UCSD-AML1 (cell line): ENCODE measurements around the gene NPAS2.

Experiments
- DNase-seq: peaks from one replicate; lab custom pipeline; 2025; ENCODE audit not compliant: unreplicated experiment; lab: John Stamatoyannopoulos, UW

The NPAS2 gene

DNA sequence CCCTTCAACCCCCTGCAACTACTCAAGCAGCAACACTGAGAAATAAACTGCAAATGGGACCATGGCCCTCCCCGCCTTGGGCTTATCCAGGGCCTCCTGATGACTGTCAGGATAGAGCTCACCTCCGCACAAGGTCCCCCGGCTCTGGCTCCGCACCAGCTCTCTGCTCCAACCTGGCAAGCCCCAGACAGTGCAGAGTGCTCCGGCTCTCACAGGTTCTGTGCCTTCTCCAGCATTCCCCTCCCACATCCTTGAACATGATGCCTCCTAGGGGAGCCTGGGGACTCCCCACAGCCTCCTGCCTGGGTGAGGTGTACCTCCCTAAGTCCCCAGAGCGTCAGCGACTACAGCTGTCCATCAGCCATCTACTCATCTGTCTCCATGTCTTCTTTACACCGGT lies 26.7 kb upstream of the NPAS2 start:
- DNase-seq = no peak

DNA sequence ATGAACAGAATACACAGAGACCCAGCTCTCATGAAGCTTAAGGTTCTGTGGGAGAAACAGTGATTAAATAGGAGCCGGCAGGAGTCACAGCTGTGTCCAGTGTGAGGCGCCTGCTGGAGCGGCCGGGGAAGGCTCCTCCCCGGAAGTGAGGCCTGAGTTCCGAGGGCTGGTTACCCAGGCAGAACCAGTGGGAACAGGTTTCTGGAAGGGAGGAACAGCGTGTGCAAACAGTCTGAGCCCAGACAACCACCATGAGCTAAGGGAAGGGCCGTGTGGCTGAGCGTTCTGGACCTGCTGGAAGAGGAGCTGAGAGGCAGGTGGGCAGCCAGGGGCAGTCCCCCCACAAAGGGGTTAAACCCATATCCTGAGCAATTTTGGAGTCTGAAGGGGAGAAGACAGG lies 26.0 kb upstream of the NPAS2 start:
- no peak for DNase-seq

DNA sequence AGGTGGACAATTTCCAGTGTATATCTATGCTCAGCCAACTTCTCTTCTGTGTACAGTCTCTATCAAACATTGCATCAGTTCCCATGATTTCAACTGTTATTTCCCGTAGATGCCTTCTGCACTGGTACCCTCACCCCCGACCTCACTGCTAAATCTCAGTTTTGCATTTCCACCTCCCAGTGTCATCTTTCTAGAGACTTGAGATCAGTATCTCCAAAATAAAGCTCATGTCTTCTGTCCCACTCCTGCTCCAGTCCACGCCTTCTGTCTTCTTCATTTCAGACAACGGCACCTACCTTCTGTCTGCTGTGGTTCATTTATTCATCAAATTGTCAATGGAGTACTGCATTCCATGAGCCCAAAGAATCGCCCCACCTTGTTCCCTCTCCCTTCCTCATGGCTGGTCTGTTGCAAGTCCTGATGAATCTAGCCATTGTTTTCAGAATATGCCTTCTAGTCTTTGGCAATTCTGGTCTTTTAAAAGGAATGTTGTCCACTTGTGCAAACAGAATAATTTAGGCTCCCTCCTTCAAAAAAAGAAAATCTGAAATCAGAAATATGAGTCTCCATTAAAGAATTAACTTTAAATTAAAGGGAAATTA lies 23.3 kb upstream of the NPAS2 start:
- no peak for DNase-seq

DNA sequence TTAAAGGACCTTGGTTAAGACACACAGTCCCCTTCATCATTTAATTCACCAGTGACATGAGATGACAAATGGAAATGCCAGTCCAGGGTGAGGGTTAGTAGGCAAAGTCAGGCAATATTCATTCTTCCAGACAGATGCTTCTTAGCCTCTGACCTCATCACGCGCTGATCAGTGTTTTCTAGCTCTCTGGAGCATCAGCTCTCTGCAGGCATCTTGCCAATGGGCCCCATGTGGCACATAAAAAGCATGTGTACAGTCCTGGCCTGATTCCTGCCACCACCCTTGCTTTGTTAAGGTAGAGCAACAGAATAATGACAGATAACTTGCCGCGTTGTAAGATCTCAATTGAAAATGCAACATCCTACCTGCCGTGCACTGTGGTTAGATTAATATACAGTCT lies 20.3 kb upstream of the NPAS2 start:
- DNase-seq = no peak

DNA sequence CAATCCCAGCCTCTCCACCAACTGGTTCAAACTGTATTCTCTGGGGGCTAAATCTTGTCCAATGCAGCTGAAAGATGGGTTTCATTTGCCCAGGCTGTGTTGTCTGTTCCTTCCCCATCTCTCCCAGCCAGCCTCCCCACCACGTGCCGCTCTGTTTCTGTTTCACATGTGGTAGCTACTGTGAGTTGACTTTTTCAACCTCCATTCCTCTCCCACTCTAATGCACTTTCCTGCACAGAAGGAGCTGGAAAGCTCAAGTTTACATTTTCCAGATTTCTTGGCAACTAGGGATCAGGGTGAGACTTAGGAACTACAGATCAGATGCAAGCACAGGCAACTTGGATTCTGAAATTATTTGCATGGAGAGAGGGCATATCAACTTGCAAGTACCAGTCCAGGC lies 19.0 kb upstream of the NPAS2 start:
- no peak for DNase-seq

DNA sequence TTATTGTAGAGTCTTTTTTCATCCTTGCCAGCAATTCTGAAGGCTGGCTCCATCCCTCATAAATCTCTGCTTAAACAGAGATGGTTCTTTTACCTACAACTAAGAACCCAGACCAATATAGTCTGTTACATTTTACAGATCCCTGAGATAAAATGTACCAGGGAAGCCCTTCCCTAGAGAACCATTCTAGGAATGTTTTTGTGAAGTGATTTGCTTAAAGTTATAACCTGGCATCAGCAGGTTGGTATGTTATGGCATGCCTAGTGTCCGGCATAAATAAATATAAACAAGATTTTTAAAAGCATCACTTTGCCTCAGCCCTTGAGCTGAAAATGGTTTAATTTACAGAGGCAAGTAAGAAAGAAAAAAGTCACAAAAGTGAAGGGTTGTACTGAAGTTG lies 18.5 kb upstream of the NPAS2 start:
- no peak for DNase-seq

DNA sequence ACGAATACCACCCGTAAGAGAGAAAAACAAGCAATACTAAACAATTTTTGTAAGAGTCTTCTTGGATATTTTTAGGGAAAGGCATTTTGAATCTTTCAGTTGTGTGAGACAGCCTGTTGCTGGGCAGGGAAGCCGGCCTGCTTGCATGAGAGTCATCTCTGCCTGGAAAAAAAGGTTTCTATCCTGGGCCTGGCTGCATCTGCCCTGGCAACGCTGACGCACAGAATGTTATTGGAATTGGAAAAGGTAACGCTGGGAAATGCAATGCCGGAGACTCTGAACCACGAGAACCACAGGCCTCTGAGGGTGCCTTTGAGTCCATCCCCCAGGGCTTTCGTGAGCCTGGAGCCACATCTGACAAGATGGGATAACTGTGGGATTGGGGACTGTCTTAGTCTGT lies 17.9 kb upstream of the NPAS2 start:
- no peak for DNase-seq

DNA sequence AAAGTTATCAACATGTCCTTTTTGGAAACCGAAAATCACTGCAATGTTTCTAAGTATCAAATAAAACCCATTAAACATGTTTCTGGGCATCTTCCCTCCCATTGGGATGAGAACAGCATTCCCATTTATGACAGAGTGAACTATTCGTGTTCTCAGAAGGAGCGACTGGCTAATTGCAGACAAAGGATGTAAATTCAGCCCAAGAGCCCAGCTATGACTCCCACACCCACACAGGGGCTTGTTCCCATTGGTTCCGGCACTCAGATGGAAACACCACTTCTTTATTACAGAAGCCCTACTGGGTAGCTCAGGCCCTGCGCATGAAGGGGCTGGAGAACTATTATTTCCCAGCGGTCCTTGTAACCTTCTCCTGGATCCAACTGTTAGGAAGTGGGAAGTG lies 16.6 kb upstream of the NPAS2 start:
- DNase-seq = no peak

DNA sequence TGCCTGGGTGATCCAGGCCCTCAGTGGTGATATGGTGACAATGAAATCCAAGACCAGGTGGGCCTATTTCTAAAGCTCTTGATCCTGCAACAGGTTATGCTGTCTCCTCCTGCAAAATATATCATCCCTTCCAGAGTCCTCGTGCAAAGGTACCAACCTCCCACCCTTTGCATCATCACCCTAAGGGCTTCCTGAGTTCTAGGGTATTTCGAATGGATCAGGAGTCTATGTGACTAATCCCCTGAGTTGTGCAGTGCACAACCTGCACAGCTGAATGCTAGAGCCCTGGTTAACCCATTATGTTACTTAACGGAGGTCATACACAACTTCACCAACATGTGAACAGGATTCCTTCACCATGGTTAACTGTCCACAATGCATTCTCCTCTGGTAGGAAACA lies 13.4 kb upstream of the NPAS2 start:
- no peak for DNase-seq

DNA sequence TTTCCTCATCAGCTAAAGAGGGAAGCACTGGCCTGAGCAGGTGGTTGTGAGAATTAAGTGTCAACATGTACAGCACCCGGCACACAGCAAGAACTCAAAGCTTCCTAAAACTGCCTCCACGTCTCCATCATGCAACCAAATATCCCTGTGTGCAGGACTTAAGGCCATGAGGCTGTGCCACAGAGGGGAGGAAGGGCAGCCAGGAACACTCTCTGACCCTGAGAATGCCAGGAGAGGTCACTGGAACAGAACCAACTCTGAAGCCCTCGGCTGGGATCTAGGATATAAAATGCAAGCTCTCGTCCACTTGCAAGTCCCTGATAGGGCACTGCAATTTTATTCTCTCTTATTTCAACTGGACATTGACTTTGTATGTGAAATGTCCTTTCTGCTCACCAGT lies 12.2 kb upstream of the NPAS2 start:
- no peak for DNase-seq

DNA sequence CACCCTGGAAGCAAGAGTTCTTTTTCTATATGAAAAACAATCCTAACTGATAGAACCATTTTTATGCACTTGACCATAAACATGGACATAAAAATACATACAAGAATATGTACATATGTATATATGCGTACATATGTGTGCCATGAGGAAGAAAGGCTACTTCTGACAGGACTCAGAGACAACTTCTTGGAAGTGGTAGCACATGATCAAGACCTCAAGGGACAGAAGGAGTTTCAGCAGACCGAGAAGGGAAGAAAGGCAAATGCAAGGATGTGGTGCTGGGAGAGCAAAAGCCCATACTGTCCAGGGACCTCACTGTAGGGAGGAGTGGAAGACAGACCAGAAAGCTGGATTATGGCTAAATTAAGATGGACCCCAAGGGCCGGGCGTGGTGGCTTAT lies 11.4 kb upstream of the NPAS2 start:
- DNase-seq = no peak

DNA sequence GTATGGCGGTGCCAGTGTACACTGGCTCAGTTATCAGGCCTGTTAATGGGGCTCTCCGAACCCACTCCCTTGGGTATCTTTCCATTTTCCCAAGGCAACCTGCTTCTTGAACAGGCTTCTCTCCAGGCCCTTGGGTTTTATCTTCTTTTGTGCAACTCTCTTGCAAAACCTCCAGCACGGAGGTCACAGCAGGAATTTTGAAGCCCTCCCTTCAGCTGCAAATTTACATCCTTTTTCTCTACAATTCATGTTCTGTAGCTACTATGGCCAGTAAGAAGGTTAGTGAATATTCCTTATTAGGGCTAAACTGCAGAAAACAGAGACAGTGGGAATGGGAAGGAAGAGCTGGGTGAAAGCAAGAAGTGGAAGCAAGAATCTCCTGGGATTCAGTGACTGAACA lies 10.4 kb upstream of the NPAS2 start:
- DNase-seq = no peak

DNA sequence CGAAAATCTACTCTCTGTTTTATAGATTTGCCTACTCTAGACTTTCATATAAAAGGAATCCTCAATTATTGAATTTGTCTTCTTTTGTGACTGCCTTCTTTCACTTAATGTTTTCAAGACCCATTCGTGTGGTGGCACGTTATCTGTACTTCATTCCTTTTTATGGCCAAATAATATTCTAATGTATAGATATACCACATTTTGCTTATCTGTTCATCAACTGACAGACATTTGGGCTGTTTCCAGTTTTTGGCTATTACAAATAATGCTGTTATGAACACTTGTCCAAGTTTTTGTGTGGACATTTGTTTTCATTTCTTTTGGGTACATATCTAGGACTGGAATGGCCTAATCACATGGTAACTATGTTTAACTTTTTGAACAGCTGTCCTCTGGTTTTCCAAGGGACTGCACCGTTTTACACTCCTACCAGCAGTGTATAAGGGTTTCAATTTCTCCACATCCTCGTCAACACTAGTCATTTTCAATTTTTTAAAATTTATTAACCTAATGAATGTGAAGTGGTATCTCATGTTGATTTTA lies 9.3 kb upstream of the NPAS2 start:
- DNase-seq = no peak

DNA sequence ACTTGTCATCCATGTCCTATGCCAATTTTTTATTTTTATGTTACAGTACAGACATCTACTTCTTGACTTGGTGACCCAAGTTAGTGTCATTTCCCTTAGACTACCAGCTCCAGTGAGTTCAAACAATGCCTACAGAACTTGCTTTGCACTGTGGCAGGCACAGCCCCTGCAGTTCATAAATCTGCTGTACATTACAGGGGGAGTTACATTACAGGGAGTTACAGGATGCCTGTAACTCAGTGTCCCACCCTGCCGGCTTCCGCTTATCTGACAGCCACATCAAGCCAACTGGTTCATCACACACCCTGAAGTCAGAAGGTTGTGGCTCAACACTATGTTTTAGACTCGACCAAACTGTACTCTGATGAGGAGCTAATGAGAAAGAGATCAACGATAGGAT lies 7.8 kb upstream of the NPAS2 start:
- no peak for DNase-seq

DNA sequence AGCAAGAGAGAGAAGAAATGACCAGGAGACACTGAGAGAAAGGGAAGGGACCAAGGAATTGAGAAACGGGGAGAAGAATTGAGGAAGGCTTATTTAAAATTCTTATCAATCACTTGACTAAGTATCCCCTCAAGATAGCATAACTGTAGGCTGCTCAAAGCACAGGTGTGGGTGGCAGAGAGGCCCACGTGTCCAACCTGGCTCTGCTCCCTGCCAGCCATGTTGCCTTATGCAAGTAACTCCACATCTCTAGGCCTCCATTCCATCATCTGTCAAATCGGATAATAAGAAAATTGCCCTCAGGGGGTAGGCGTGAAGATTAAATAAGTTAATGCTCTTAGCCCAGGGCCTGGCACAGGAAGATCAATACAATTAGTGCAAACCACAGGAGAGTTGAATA lies 7.4 kb upstream of the NPAS2 start:
- no peak for DNase-seq

DNA sequence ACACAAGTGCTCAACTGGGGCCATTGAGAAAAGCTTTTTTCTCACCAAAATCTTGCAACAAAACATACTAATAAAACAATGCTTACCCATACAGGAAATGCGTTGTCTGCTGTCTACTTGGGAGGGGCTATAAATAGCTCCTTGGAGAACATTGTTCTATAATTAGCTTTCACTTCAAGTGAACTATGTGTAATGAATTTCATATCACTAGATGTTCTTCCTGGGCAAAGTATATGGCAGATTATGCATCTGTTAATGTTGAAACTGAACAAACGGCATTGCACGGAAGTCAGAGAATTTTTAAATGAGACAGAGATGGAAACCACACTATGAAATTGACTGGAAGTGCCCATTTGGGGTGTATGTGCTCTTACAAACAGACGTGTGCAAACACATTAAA lies 6.4 kb upstream of the NPAS2 start:
- no peak for DNase-seq

DNA sequence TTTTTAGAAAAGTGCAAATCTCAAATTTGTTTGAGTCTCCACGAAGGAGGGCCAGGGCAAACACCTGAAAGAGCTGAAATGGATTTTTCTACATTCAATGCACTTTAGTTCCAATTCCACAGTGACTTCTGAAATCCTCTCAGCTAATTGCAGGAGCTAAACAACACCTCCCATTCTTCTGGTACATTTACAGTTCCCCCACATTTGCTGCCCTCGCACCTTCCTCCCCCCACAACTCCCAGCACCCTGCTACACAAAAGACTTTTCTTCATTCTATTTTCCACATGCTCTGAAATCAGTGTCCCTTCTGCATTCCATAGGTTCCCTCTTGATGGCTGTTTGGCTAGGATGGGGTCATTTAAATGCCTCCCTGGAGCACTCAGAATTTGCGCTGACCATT lies 5.9 kb upstream of the NPAS2 start:
- no peak for DNase-seq

DNA sequence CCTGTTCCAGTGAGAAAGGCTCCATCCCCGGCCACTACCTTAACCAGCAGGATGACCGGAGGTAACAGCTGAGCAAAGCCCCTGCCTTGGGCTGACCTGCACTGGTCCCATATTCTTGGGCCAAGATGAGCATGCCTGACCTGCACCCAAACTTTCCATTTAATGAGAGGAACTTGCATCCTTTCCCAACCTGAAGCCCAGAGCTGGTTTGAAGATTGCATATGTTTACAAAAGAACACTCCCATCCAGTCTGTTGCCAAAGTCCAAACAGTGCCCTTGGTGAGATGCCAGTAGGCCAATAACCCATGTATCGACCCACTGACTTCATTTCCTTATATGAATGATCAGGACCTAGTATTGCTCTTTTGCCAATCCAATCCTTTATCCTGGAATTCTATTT lies 5.5 kb upstream of the NPAS2 start:
- DNase-seq = no peak

DNA sequence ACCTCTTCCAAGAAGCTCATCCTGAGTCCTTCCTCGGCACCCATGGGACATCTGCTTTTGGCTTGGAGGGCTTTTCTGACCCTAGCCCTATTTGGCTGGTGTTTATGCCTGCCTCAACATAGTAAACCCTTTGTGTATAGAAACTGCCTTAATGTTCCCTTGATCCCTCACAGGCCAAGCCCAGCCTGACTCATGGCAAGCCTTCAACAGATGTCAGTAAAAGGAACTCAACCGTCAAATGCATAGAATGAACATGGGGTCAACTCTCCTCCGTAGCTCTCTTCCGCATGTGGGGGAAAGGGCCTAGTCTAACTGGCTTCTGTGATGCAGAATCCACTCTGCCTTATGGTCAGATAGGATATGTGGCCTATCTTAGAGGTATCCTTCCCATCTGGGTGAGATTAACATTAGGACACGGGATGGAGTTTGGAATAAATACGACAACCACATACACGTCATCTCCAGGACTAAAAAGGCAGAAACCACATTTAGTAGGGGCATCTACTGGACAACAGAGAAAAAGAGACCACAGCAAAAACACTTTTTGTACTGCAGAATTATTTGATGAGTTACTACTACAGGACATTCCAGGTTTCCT lies 2.5 kb upstream of the NPAS2 start:
- DNase-seq = no peak

DNA sequence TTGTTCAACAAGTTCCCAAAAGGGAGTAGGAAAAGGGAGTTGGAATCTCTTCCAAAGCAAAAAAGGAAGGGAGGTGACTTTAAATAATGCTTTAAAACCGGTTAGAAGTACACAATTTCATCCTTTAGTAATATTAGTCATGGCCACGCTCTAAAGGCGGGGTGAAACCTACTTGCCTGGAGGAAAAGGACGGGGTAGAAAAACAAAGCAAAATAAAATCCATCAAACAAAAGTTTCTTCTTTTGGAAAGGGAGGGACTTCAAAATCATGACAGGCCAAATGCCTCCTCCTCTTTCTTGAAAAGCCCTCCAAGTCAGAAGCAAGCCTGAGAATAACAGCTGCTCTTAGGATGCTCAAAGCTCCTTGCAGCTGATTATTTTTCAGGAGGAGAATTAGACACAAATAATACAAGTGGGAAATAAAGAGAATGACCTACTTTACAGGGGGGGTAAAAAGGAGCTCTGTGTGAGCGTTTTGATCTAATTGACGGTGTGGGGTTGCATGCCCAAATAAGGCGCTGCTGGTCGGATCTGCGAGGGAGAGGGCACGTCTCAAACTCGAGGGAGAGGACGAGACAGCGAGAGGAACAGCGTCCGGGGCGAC lies 1.8 kb upstream of the NPAS2 start:
- no peak for DNase-seq

DNA sequence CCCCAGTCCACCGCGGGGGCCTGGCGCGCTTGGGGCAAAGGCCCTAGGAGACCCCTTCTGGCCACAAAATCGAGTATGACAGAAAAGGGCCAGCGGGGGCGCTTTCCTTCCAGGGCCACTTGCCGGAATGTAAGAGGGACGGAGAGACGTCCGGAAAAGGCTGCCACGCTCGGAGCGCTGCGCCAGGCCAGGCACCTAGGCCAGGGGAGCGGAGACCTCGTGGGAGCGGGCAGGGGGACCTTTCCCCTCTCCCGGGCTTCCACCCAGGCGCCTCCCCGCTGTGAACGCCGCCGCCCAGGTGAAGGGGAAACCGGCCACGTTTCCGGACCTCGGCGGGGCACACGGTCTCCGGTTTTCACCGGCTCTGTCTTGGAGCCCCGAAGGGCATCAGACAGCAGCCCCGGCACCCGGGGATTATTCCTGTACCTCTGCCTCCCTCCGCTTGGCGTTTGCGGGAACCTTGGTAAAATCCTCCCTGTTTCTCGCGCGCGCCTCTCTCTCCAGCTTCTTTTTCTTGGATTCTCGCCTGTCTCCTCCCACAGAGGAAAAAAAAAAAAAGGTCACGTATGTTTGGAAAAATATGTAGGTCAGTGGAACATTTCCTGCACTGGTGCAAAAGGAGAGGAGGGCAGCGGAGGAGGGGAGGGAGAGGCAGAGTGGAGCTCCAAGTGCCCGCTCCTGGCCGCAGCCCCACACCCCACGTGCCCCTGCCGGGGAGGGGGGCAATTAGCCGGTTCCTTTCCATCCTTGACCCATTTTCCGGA lies 1.2 kb upstream of the NPAS2 start:
- no peak for DNase-seq

DNA sequence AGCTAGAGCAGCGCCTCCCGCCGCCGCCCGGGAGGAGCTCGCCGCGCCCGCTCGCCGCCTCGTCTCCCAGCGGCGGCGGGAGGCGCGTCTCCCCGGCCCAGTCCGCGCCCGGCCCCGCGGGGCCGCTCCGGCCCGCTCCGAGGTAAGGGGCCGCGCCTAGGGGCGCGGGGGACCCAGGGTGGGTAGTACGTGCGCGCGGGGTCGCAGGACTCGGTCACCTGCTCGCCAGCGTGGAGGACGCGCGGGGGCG lies 259 bp downstream of the NPAS2 start:
- no peak for DNase-seq
